A673 (cell line): Measurements from ENCODE around the gene ALG5.

ENCODE experiments used
- EZH2 ChIP-seq: fragments of 200-600 bp; sonication (generic); IDR thresholded peaks from 2 replicates; pipeline ENCODE4 v1.6.1; 2017; ENCODE audit warnings: borderline replicate concordance, low read depth, mild to moderate bottlenecking, mixed read lengths, antibody characterized with exemption, low read length; ENCODE audit not compliant: poor library complexity, severe bottlenecking
- TF ChIP-seq, protein P1 (sequence below): fragments of 300-800, 200-600 bp; sonication (generic); conservative IDR thresholded peaks from 2 replicates; pipeline ENCODE4 v1.5.1; 2017; ENCODE audit warnings: low read depth, mild to moderate bottlenecking, antibody characterized with exemption, low read length, moderate library complexity, mixed read lengths

DNA sequence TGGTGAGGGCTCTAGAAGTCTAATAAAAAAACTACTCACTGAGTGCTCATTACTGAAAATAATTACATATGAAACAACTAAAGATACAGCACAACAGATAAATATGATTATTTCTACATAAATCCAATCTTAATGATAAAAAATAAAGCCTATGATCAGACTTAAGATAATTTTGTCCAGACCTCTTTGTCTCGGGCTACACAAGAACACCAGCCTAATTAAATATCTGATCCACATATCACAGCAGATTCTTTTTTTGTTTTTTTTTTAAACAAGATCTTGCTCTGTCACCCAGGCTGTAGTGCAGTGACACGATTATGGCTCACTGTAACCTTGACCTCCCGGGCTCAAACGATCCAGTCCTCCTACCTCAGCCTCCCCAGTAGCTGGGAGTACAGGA is 48.8 kb downstream of the ALG5 start:
- TF ChIP-seq, protein P1, sequence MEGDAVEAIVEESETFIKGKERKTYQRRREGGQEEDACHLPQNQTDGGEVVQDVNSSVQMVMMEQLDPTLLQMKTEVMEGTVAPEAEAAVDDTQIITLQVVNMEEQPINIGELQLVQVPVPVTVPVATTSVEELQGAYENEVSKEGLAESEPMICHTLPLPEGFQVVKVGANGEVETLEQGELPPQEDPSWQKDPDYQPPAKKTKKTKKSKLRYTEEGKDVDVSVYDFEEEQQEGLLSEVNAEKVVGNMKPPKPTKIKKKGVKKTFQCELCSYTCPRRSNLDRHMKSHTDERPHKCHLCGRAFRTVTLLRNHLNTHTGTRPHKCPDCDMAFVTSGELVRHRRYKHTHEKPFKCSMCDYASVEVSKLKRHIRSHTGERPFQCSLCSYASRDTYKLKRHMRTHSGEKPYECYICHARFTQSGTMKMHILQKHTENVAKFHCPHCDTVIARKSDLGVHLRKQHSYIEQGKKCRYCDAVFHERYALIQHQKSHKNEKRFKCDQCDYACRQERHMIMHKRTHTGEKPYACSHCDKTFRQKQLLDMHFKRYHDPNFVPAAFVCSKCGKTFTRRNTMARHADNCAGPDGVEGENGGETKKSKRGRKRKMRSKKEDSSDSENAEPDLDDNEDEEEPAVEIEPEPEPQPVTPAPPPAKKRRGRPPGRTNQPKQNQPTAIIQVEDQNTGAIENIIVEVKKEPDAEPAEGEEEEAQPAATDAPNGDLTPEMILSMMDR, result no peak
- TF ChIP-seq EZH2, result no peak
